Measurements from ENCODE around the gene DGCR2.

- TF ChIP-seq CTCF (IDR thresholded peaks at IDR 0.05) (no peak), POLR2A (IDR thresholded peaks at IDR 0.05) (no peak)
Measured at GRCh38 chr22:18992543-18993198, 129.5 kb downstream of the DGCR2 start.

Measured in esophagus squamous epithelium (tissue), 4 donors.